Vagina (tissue), 2 donors: Measurements from ENCODE around the gene SPOCK1. TPM values are rescaled to one million over a fixed set of nuclear protein-coding genes. Genes with fewer than 3 reads are reported as not detected.

Experiments
- DNase-seq, 2 donors: peaks; one replicate each; pipeline ENCODE4 v3.0.0-alpha.2; 2017; ENCODE audit errors: extremely low spot score in 2 of 2
- H3K27ac ChIP-seq: fragments of 200-600 bp; sonication (generic); one replicate; pipeline ENCODE4 v1.5.1; 2019
- H3K27me3 ChIP-seq: fragments of 200-600 bp; sonication (generic); one replicate; pipeline ENCODE4 v1.5.1; 2019
- H3K36me3 ChIP-seq, 2 donors: fragments of 200-600 bp; sonication (generic); one replicate each; pipeline ENCODE4 v1.5.1; 2017 to 2019
- H3K4me1 ChIP-seq: fragments of 200-600 bp; sonication (generic); one replicate; pipeline ENCODE4 v1.5.1; 2019
- H3K4me3 ChIP-seq, 2 donors: fragments of 200-600 bp; sonication (generic); 1 replicate in 1 of 2; 2 replicates in 1 of 2; pipeline ENCODE4 v1.5.1; 2016 to 2019
- H3K9me3 ChIP-seq: fragments of 200-600 bp; sonication (generic); one replicate; pipeline ENCODE4 v1.5.1; 2019
- CTCF ChIP-seq, 3 experiments: fragments of 450-650 bp in 2 of 3; fragments of 200-600 bp in 1 of 3; sonication (generic) in 1 of 3; IDR thresholded peaks; one replicate each; pipeline ENCODE4 v1.5.1; 2017 to 2019; ENCODE audit warnings: antibody characterized with exemption in 3 of 3, mild to moderate bottlenecking in 2 of 3, moderate library complexity in 2 of 3
- POLR2A ChIP-seq, 2 donors: fragments of 450-650 bp; IDR thresholded peaks; one replicate each; pipeline ENCODE4 v1.6.1; 2017; ENCODE audit warnings: antibody characterized with exemption in 2 of 2, mild to moderate bottlenecking in 2 of 2, moderate library complexity in 2 of 2
- POLR2AphosphoS5 ChIP-seq, 2 donors: sonication (generic); formaldehyde crosslinking; IDR thresholded peaks; one replicate each; pipeline ENCODE4 v1.9.0; 2017; ENCODE audit warnings: antibody characterized with exemption in 2 of 2, mild to moderate bottlenecking in 2 of 2, low read depth in 1 of 2; ENCODE audit not compliant: insufficient read depth in 1 of 2
- intact Hi-C: fragments of 100-400 bp; cut with DNase I; formaldehyde crosslinking; loops from one replicate; pipeline ENCODE4 v1.15.1; 2023
- total RNA-seq: library from RNA; depleted of rRNA; stranded (reverse); fragments of >200 nt; gene quantifications from one replicate; pipeline ENCODE4 v1.2.3, GENCODE V29; 2016

Gene SPOCK1
- total RNA-seq, 1 donor from 2014 or later, result 70.7 TPM

DNA sequence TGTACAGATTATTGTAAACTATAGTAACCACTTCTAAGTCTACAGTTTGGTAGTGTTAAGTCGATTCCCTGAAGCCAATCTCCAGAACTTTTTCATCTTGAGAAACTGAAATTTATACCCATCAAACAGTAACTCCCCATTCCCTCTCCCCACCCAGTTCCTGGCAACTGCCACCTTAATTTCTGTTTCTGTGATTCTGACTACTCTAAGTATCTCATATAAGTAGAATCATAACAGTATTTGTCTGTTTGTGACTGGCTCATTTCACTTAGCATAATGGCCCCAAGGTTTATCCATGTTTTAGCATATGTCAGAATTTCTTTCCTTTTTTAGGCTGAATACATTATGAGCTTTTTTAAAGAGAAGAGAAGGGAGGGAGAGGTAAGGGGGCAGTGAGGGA, 61.4 kb downstream of the SPOCK1 start:
- no peak for DNase-seq
- intact Hi-C loops, result no loop called here
- TF ChIP-seq POLR2AphosphoS5 (IDR thresholded peaks at IDR 0.05; ENCODE audit: insufficient read depth in 1 of 2, low read depth in 1 of 2), result no peak
- Histone ChIP-seq H3K27me3 (no peaks in the 10 kb centered on the region), H3K4me1 (peaks cover 6% of the 10 kb centered on the region), H3K36me3 (no peaks in the 10 kb centered on the region), H3K4me3 (no peak overlapping the region), H3K27ac (no peak overlapping the region), H3K9me3 (no peaks in the 10 kb centered on the region)

DNA sequence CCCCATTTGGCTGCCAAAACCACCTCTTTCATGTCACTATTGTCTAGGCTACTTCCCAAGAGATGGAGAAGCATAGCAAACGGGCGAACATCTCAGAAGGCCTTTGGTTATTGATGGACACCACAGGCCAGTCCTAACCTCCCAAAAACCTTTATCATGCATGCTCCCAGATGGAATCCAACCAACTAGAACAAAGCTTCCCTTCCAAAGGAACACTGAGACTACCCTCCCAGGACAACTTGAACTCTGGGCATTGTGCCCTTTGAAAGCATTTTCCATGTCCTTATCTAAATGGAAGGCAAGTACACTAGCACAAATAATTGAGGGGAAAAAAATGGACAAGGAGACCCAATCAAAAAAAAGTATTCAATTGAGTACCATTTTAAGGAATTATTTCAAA, 65.6 kb downstream of the SPOCK1 start:
- Histone ChIP-seq H3K9me3 (no peaks in the 10 kb centered on the region), H3K4me1 (no peaks in the 10 kb centered on the region), H3K4me3 (no peak overlapping the region), H3K36me3 (no peaks in the 10 kb centered on the region), H3K27me3 (no peaks in the 10 kb centered on the region), H3K27ac (no peak overlapping the region)
- DNase-seq, result no peak
- intact Hi-C loops, result no loop called here
- no peak for TF ChIP-seq POLR2AphosphoS5 (IDR thresholded peaks at IDR 0.05; ENCODE audit: insufficient read depth in 1 of 2, low read depth in 1 of 2)
- TF ChIP-seq POLR2A (IDR thresholded peaks at IDR 0.05), result no peak
- no peak for TF ChIP-seq CTCF (IDR thresholded peaks at IDR 0.05)

- Histone ChIP-seq H3K27ac (no peak overlapping the region), H3K4me3 (no peak overlapping the region), H3K27me3 (no peaks in the 10 kb centered on the region), H3K36me3 (no peaks in the 10 kb centered on the region), H3K4me1 (no peaks in the 10 kb centered on the region), H3K9me3 (no peaks in the 10 kb centered on the region)
- no peak for TF ChIP-seq POLR2A (IDR thresholded peaks at IDR 0.05)
- no peak for TF ChIP-seq CTCF (IDR thresholded peaks at IDR 0.05)
- no peak for TF ChIP-seq POLR2AphosphoS5 (IDR thresholded peaks at IDR 0.05; ENCODE audit: insufficient read depth in 1 of 2, low read depth in 1 of 2)
- intact Hi-C loops, result no loop called here
- DNase-seq, result no peak
Observed at GRCh38 chr5:137432376-137432775, 66.8 kb downstream of the SPOCK1 start.

DNA sequence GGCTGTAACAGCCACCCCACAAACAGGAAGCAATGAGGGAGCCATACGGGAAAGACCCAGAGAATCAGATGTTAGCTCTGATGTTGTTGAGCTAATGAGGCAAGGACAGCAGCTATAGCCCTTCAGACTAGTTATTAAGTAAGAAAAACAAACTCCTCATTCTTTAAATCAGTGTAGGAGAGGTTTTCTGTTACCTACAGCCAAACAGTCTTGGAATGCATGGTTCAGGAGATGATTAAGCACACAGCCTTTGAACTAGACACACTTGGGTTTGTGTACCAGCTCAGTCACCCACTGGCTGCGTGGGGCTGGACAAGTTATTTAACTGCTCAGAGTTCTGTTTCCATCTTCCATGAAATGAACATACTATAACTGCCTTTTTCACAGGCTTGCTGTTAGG, 68.1 kb downstream of the SPOCK1 start:
- Histone ChIP-seq H3K4me1 (no peaks in the 10 kb centered on the region), H3K36me3 (no peaks in the 10 kb centered on the region), H3K4me3 (no peak overlapping the region), H3K27me3 (no peaks in the 10 kb centered on the region), H3K9me3 (no peaks in the 10 kb centered on the region), H3K27ac (no peak overlapping the region)
- DNase-seq, result no peak
- intact Hi-C loops, result no loop called here
- no peak for TF ChIP-seq POLR2A (IDR thresholded peaks at IDR 0.05)
- no peak for TF ChIP-seq POLR2AphosphoS5 (IDR thresholded peaks at IDR 0.05; ENCODE audit: insufficient read depth in 1 of 2, low read depth in 1 of 2)
- no peak for TF ChIP-seq CTCF (IDR thresholded peaks at IDR 0.05)

DNA sequence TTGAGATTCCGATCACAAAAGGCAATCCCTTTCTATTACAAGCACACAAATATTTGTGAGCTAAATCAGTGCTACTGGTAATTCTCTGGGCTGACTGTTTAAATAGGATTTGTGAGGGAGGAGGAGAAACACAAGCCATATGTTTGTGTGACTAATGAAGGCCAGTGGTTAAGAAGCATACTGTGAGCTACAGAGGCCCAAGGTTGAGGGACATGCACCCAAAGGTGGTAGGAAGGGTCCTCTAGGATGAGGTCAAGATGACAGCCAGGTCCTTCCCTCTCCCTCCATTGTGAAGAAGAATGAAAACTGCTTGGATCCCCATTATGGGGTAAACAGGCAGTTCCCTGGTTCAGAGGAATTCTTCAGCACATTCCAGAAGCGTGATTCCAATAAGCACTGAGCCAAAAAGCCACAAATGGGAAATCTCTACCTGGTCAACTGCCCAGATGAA, 83.9 kb downstream of the SPOCK1 start:
- Histone ChIP-seq H3K4me3 (no peak overlapping the region), H3K36me3 (no peaks in the 10 kb centered on the region), H3K9me3 (no peaks in the 10 kb centered on the region), H3K4me1 (no peaks in the 10 kb centered on the region), H3K27me3 (no peaks in the 10 kb centered on the region), H3K27ac (no peak overlapping the region)
- intact Hi-C loops, result no loop called here
- TF ChIP-seq POLR2A (IDR thresholded peaks at IDR 0.05), result no peak
- no peak for TF ChIP-seq CTCF (IDR thresholded peaks at IDR 0.05)
- TF ChIP-seq POLR2AphosphoS5 (IDR thresholded peaks at IDR 0.05; ENCODE audit: insufficient read depth in 1 of 2, low read depth in 1 of 2), result no peak
- peak in 1 of 2 donors; percentile 37 for DNase-seq
